Measurements from ENCODE around the gene FRMD5. TPM values are rescaled to one million over a fixed set of nuclear protein-coding genes. Genes with fewer than 3 reads are reported as not detected.

Gene FRMD5
- total RNA-seq, 1 donor from 2014 or later, result 0.49 TPM

DNA sequence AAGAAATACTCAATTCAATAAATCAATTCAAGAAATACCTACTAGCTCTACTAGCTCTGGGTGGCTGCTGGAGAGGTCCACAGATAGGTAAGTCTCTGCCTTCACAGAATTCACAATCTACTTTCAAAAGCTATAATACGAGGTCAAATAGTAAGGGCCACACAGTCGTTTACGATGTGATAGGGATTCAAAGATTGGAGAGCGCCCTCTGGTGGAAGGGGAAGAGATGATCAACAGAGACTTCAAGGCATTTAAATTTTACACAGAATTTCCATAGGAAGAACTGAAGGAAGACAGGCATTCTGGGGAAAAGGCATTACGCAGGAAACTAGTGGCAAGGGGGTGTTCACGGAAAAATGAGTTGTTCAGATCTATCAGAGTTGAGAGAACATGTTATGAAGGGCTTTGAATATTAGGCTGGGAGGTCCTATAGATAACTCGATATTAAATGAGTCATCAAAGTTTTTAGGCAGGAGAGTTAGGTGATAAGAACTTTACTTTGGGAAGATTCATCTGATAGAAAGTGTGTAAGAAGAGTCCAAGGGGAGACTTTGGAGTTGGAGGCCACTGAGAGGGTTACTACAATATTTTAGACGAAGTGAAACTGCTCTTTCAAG is 128.8 kb downstream of the FRMD5 start:
- Histone ChIP-seq H3K36me3 (no peaks in the 10 kb centered on the region), H3K4me1 (no peaks in the 10 kb centered on the region), H3K9me3 (no peaks in the 10 kb centered on the region), H3K4me3 (no peak overlapping the region), H3K27me3 (no peaks in the 10 kb centered on the region), H3K27ac (no peak overlapping the region)
- intact Hi-C loops (cut with DNase I), result no loop called here
- no peak for DNase-seq (ENCODE audit: extremely low spot score in 2 of 2)
- TF ChIP-seq POLR2A (IDR thresholded peaks at IDR 0.05) (no peak), POLR2AphosphoS5 (IDR thresholded peaks at IDR 0.05; ENCODE audit: insufficient read depth in 1 of 2, low read depth in 1 of 2) (no peak)
- TF ChIP-seq, protein P1, sequence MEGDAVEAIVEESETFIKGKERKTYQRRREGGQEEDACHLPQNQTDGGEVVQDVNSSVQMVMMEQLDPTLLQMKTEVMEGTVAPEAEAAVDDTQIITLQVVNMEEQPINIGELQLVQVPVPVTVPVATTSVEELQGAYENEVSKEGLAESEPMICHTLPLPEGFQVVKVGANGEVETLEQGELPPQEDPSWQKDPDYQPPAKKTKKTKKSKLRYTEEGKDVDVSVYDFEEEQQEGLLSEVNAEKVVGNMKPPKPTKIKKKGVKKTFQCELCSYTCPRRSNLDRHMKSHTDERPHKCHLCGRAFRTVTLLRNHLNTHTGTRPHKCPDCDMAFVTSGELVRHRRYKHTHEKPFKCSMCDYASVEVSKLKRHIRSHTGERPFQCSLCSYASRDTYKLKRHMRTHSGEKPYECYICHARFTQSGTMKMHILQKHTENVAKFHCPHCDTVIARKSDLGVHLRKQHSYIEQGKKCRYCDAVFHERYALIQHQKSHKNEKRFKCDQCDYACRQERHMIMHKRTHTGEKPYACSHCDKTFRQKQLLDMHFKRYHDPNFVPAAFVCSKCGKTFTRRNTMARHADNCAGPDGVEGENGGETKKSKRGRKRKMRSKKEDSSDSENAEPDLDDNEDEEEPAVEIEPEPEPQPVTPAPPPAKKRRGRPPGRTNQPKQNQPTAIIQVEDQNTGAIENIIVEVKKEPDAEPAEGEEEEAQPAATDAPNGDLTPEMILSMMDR (IDR thresholded peaks at IDR 0.05), result peak in 2 of 3 experiments; percentile 19 to 32

DNA sequence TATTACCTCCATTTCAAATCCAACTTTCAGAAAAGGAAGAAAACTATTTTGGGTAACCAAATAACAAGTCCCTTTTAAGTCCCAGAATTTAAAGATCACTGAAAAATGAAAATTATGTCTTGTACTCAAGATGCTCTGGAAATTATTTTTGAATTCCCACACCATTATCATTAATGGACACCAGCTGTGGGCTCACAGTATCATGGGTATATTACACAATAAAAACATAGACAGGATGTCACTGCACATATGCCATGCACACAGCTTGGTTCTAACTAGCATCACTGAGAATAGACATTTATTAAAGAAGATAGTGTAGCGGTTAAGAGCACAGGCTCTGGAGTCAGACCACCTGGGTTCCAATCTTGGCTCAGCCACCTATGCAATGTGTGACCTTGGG is 130.4 kb downstream of the FRMD5 start:
- H3K27me3 ChIP-seq, result no peaks in the 10 kb centered on the region
- intact Hi-C loops (cut with DNase I), result no loop called here
- no peak for DNase-seq (ENCODE audit: extremely low spot score in 2 of 2)
- no peak overlapping the region for H3K4me3 ChIP-seq
- H3K4me1 ChIP-seq, result no peaks in the 10 kb centered on the region
- H3K27ac ChIP-seq, result no peak overlapping the region
- no peaks in the 10 kb centered on the region for H3K36me3 ChIP-seq
- no peaks in the 10 kb centered on the region for H3K9me3 ChIP-seq
- TF ChIP-seq POLR2AphosphoS5 (IDR thresholded peaks at IDR 0.05; ENCODE audit: insufficient read depth in 1 of 2, low read depth in 1 of 2), result no peak
- TF ChIP-seq POLR2A (IDR thresholded peaks at IDR 0.05), result no peak
- TF ChIP-seq, protein P1 (IDR thresholded peaks at IDR 0.05), result no peak

DNA sequence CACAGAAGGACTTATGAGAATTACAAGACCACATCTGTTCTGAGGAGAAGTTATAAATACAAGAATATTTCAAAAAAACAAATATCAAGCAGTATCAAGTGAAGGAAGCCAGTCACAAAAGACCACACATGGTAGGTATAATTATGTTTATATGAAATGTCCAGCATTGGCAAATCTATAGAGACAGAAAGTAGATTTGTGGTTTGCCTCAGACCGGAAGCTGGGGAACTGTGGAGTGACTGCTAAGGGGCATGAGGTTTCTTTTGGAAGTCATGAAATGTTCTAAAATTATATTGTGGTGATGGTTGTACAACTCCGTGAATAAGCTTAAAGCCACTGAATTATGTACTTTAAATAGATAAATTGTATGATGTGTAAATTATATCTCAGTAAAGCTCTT is 136.9 kb downstream of the FRMD5 start:
- DNase-seq (ENCODE audit: extremely low spot score in 2 of 2), result no peak
- intact Hi-C loops (cut with DNase I), result no loop called here
- no peak for TF ChIP-seq POLR2AphosphoS5 (IDR thresholded peaks at IDR 0.05; ENCODE audit: insufficient read depth in 1 of 2, low read depth in 1 of 2)
- no peak for TF ChIP-seq POLR2A (IDR thresholded peaks at IDR 0.05)
- TF ChIP-seq, protein P1 (IDR thresholded peaks at IDR 0.05), result no peak
- Histone ChIP-seq H3K36me3 (no peaks in the 10 kb centered on the region), H3K9me3 (no peaks in the 10 kb centered on the region), H3K27me3 (no peaks in the 10 kb centered on the region), H3K27ac (no peak overlapping the region), H3K4me3 (no peak overlapping the region), H3K4me1 (no peaks in the 10 kb centered on the region)

DNA sequence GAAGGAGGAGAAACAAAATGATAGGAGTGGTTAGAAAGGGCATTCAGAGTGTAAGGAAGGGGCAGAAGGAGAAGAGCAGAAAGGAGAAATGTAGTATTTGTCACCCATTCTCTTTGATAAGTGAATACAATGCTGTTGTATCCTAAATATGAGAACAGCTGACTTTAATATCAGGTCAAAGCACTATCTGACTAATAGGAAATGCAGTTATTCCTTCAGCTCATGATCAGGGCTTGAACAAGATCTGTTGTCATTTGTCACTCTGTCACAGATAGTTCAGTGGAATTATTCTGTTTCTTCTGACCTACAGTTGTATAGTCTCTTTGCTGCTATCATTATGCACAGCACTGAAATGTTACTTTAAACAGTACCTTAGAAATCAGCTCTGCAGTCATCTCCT is 149.4 kb downstream of the FRMD5 start:
- DNase-seq (ENCODE audit: extremely low spot score in 2 of 2), result no peak
- Histone ChIP-seq H3K36me3 (no peaks in the 10 kb centered on the region), H3K27me3 (no peaks in the 10 kb centered on the region), H3K4me3 (no peak overlapping the region), H3K9me3 (no peaks in the 10 kb centered on the region), H3K4me1 (no peaks in the 10 kb centered on the region), H3K27ac (no peak overlapping the region)
- TF ChIP-seq POLR2AphosphoS5 (IDR thresholded peaks at IDR 0.05; ENCODE audit: insufficient read depth in 1 of 2, low read depth in 1 of 2), result no peak
- TF ChIP-seq POLR2A (IDR thresholded peaks at IDR 0.05), result no peak
- TF ChIP-seq, protein P1 (IDR thresholded peaks at IDR 0.05), result no peak
- intact Hi-C loops (cut with DNase I), result no loop called here

DNA sequence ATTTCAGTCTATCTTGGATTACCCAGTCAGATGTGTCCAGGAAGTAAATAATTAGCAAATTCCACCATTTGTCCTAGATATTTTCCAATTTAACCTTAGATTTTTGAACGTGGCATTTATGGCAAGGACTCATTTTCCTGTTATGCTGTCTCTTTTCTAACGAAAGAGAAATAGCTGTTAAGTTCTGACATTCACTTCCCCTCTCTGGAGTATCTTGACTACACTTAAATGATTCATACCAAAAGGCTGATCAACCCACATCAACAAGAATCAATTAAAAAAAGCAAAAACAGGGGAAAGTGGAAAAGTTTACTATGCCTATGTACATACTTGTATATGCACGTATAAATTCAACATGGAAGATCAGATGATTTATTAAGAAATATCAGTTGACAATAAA is 149.9 kb downstream of the FRMD5 start:
- intact Hi-C loops (cut with DNase I), result no loop called here
- no peak for DNase-seq (ENCODE audit: extremely low spot score in 2 of 2)
- H3K27me3 ChIP-seq, result no peaks in the 10 kb centered on the region
- H3K4me1 ChIP-seq, result no peaks in the 10 kb centered on the region
- TF ChIP-seq POLR2AphosphoS5 (IDR thresholded peaks at IDR 0.05; ENCODE audit: insufficient read depth in 1 of 2, low read depth in 1 of 2), result no peak
- TF ChIP-seq, protein P1 (IDR thresholded peaks at IDR 0.05), result no peak
- TF ChIP-seq POLR2A (IDR thresholded peaks at IDR 0.05), result no peak
- no peaks in the 10 kb centered on the region for H3K9me3 ChIP-seq
- H3K27ac ChIP-seq, result no peak overlapping the region
- H3K4me3 ChIP-seq, result no peak overlapping the region
- H3K36me3 ChIP-seq, result no peaks in the 10 kb centered on the region
